Mesodermal cell (in vitro differentiated cells): ENCODE measurements around the gene CGB7. TPM values are rescaled to one million over a fixed set of nuclear protein-coding genes. Genes with fewer than 3 reads are reported as not detected.

Experiments used
- H3K27ac ChIP-seq: 2 replicates; pipeline ENCODE4 v1.7.0; 2013; ENCODE audit warnings: mild to moderate bottlenecking, low read depth, low read length, moderate library complexity; ENCODE audit not compliant: severe bottlenecking
- H3K36me3 ChIP-seq: 2 replicates; pipeline ENCODE4 v1.7.1; 2013; ENCODE audit warnings: mild to moderate bottlenecking, low read length, moderate library complexity; ENCODE audit not compliant: control insufficient read depth, insufficient read depth
- H3K4me1 ChIP-seq: one replicate; pipeline ENCODE4 v1.7.1; 2013; ENCODE audit warnings: mild to moderate bottlenecking, low read length; ENCODE audit not compliant: insufficient read depth, control insufficient read depth, poor library complexity, severe bottlenecking
- H3K4me3 ChIP-seq: 2 replicates; pipeline ENCODE4 v1.7.0; 2013; ENCODE audit warnings: low read length, control low read depth, mild to moderate bottlenecking; ENCODE audit not compliant: insufficient read depth, poor library complexity, severe bottlenecking; ENCODE audit errors: extremely low read depth
- H3K9me3 ChIP-seq: 2 replicates; pipeline ENCODE4 v1.7.1; 2013; ENCODE audit warnings: mild to moderate bottlenecking, low read length, moderate library complexity; ENCODE audit not compliant: control insufficient read depth
- WGBS, 2 experiments: methylation state at CpG; one replicate each; pipeline ENCODE4 v1.1.5; 2013; ENCODE audit warnings: missing lambda C conversion rate in 2 of 2; ENCODE audit not compliant: insufficient coverage in 2 of 2; 5-methylcytosine and 5-hydroxymethylcytosine counted together
- polyA plus RNA-seq, 2 experiments: library from polyadenylated mRNA; stranded (reverse); fragments of 50-300 nt; gene quantifications; one replicate each; pipeline ENCODE4 v1.2.3, GENCODE V29; 2013

The CGB7 gene
- polyA plus RNA-seq (2013, experiment 1 of 2), result 3.1 TPM
- 3.2 TPM for polyA plus RNA-seq (2013, experiment 2 of 2)

DNA sequence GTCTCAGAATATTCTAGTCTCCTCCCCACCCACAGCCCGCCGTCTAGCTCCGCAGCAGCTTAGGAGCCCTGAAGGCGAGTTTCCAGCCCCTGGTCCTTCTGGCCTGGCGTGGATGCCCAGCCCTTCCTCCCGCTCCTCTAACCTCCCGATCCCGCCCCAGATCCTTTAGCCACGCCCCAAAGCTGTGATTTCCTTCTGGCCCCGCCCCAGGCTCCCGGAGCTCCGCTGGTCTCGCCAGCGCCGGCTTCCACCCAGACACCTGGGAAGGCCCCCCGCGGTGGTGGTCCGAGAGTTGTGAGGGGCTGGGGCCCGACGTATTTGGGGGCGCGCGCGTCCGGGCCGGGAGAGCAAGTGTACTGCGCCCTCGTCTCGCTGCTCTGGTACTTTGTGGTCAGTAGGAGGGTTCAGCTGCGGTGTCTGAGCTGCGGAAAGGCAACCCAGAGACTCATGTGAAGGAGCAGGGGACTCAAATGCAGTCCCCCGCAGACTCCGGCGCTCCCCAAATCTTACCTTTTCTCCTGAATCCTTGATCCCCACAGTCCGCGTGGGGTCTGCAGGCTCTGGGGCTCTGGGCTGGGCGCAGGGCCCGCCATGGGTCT, at the start of gene CGB7:
Gene CGB7 (minus strand): TSS at position 114 of the 599 bp plus-strand sequence. CDS start 2,374 bp downstream, outside the sequence.
- H3K4me1 ChIP-seq, result no peaks in the 10 kb centered on the region
- H3K4me3 ChIP-seq, result peak within 1 kb of the TSS; percentile 44
- WGBS, 2 experiments, result 10 to 14% methylated on average over 29 to 31 of the region's 38 CpGs
- H3K9me3 ChIP-seq, result no peaks in the 10 kb centered on the region
- H3K27ac ChIP-seq, result no peak within 1 kb of the TSS
- H3K36me3 ChIP-seq, result no peaks in the 10 kb centered on the region

- WGBS, 2 experiments, result 77 to 84% methylated on average over 11 to 12 of the region's 12 CpGs
- Histone ChIP-seq H3K4me3 (no peak overlapping the region), H3K9me3 (no peaks in the 10 kb centered on the region), H3K27ac (peak overlapping the region; percentile 23), H3K4me1 (peaks cover 26% of the 10 kb centered on the region), H3K36me3 (peaks cover 79% of the 10 kb centered on the region)
These were observed 49.1 kb upstream of the CGB7 start for GRCh38 chr19:49106648-49107135.

- peaks cover 27% of the 10 kb centered on the region for H3K4me1 ChIP-seq
- no peaks in the 10 kb centered on the region for H3K9me3 ChIP-seq
- H3K4me3 ChIP-seq, result no peak overlapping the region
- 97% methylated on average over 23 to 24 of the region's 30 CpGs for WGBS, 2 experiments
- H3K27ac ChIP-seq, result peak overlapping the region; percentile 47
- H3K36me3 ChIP-seq, result peaks cover 95% of the 10 kb centered on the region
These were observed 46.8 kb upstream of the CGB7 start for GRCh38 chr19:49104229-49104864.

GRCh38 chr19:49103331-49104085, 46.0 kb upstream of the CGB7 start:
- Histone ChIP-seq H3K27ac (peak overlapping the region; percentile 23), H3K4me1 (peaks cover 24% of the 10 kb centered on the region), H3K9me3 (no peaks in the 10 kb centered on the region), H3K4me3 (no peak overlapping the region), H3K36me3 (peaks cover 95% of the 10 kb centered on the region)
- 96 to 97% methylated on average over 11 to 19 of the region's 33 CpGs for WGBS, 2 experiments

DNA sequence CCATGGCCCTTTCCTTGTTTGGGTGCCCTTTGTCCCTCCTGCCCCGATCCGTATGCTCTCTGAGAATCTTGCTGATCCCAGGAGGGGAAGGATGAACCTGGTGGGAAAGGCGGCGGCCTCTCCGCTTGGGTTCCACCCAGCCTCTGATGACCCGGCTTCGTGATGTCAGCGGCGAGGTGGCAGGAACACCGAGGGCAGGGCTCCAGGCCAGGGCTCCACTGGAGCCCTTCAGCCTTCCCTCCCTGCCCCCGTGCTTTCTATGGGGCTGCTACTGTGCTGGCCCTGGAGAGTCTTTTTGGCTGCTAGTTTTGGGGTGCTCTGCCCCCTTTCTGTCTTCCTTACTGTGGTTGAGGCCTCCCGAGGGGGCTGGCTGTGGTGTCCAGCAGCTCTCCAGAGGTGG, 44.8 kb upstream of the CGB7 start:
- Histone ChIP-seq H3K27ac (peak overlapping the region; percentile 23), H3K4me1 (peaks cover 17% of the 10 kb centered on the region), H3K9me3 (no peaks in the 10 kb centered on the region), H3K36me3 (peaks cover 93% of the 10 kb centered on the region), H3K4me3 (no peak overlapping the region)
- WGBS, 2 experiments, result 97 to 100% methylated on average over 4 to 10 of the region's 12 CpGs

DNA sequence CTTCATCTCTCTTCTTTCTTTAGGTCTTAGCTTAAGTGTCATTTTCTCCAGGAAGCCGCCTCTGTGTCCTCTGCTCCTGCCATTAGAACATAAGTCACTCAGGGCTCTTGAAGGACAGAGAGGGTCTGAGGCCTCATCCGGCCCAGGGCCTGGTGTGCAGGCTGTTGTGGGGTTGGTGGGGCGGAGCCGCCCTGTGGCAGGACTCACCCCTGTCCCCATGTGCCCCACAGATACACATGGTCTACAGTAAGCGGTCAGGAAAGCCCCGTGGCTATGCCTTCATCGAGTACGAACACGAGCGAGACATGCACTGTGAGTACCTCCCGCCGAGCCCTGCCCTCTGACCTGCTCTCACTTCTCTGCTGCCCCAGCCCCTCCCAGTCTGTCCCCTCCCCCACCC, 43.6 kb upstream of the CGB7 start:
- Histone ChIP-seq H3K36me3 (peaks cover 84% of the 10 kb centered on the region), H3K4me3 (no peak overlapping the region), H3K9me3 (no peaks in the 10 kb centered on the region), H3K4me1 (peaks cover 10% of the 10 kb centered on the region), H3K27ac (no peak overlapping the region)
- WGBS, 2 experiments, result 82 to 90% methylated on average over 7 to 9 of the region's 12 CpGs

GRCh38 chr19:49098795-49099194, 41.2 kb upstream of the CGB7 start:
- Histone ChIP-seq H3K27ac (no peak overlapping the region), H3K4me3 (no peak overlapping the region), H3K36me3 (peaks cover 84% of the 10 kb centered on the region), H3K4me1 (peaks cover 16% of the 10 kb centered on the region), H3K9me3 (no peaks in the 10 kb centered on the region)
- 94 to 100% methylated on average over 2 to 4 of the region's 4 CpGs for WGBS, 2 experiments

- Histone ChIP-seq H3K9me3 (no peaks in the 10 kb centered on the region), H3K4me1 (peaks cover 16% of the 10 kb centered on the region), H3K27ac (peak overlapping the region; percentile 33), H3K4me3 (no peak overlapping the region), H3K36me3 (peaks cover 84% of the 10 kb centered on the region)
- WGBS, 2 experiments, result 53 to 64% methylated on average over 5 to 7 of the region's 8 CpGs
These were observed 40.1 kb upstream of the CGB7 start for GRCh38 chr19:49097453-49098288.

GRCh38 chr19:49094505-49095482, 37.2 kb upstream of the CGB7 start:
- H3K4me1 ChIP-seq, result peaks cover 11% of the 10 kb centered on the region
- no peak overlapping the region for H3K4me3 ChIP-seq
- peak overlapping the region; percentile 10 for H3K27ac ChIP-seq
- H3K36me3 ChIP-seq, result peaks cover 88% of the 10 kb centered on the region
- no peaks in the 10 kb centered on the region for H3K9me3 ChIP-seq
- WGBS, 2 experiments, result 94 to 95% methylated on average over 16 to 22 of the region's 23 CpGs
